ENCODE results near the gene DCC. TPM values are rescaled to one million over a fixed set of nuclear protein-coding genes. Genes with fewer than 3 reads are reported as not detected.
A peak's percentile ranks its signal among the peaks of the same experiment; 100 is the strongest.

DCC gene
- total RNA-seq, 1 experiment from 2014 or later: not detected

GRCh38 chr18:52667463-52668065 lies 327.6 kb downstream of the DCC start:
- Histone ChIP-seq H2AFZ (no peak overlapping the region), H3K27ac (no peak overlapping the region), H3K9me3 (ENCODE audit: insufficient read depth, low read depth) (no peaks in the 10 kb centered on the region), H3K4me3 (no peak overlapping the region), H3K36me3 (ENCODE audit: low read depth) (no peaks in the 10 kb centered on the region), H3K9me2 (ENCODE audit: insufficient read depth) (no peaks in the 10 kb centered on the region), H3K27me3 (ENCODE audit: insufficient read depth, low read depth) (peaks cover 7% of the 10 kb centered on the region; the same call in 1 of the 2 replicates), H3F3A (ENCODE audit: insufficient read depth, low read depth) (no peaks in the 10 kb centered on the region), H4K20me1 (ENCODE audit: insufficient read depth) (no peaks in the 10 kb centered on the region), H3K79me2 (ENCODE audit: low read depth) (no peaks in the 10 kb centered on the region), H3K4me1 (replicated peaks; ENCODE audit: insufficient read depth) (no peaks in the 10 kb centered on the region), H3K4me2 (no peak overlapping the region)
- POLR2A ChIA-PET (ENCODE audit: unreplicated experiment): no interaction called here
- DNase-seq: no peak
- intact Hi-C loops (cut with micrococcal nuclease; ENCODE audit: unreplicated experiment): no loop called here
- no peak for TF ChIP-seq EZH2 (IDR thresholded peaks at IDR 0.05; ENCODE audit: low read depth)
- TF ChIP-seq, protein P1, sequence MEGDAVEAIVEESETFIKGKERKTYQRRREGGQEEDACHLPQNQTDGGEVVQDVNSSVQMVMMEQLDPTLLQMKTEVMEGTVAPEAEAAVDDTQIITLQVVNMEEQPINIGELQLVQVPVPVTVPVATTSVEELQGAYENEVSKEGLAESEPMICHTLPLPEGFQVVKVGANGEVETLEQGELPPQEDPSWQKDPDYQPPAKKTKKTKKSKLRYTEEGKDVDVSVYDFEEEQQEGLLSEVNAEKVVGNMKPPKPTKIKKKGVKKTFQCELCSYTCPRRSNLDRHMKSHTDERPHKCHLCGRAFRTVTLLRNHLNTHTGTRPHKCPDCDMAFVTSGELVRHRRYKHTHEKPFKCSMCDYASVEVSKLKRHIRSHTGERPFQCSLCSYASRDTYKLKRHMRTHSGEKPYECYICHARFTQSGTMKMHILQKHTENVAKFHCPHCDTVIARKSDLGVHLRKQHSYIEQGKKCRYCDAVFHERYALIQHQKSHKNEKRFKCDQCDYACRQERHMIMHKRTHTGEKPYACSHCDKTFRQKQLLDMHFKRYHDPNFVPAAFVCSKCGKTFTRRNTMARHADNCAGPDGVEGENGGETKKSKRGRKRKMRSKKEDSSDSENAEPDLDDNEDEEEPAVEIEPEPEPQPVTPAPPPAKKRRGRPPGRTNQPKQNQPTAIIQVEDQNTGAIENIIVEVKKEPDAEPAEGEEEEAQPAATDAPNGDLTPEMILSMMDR (conservative IDR thresholded peaks at IDR 0.05): no peak
- BruUV-seq (replicated peaks): no TSS peak
- CTCF ChIA-PET: no interaction called here

GRCh38 chr18:52670896-52671295 lies 330.9 kb downstream of the DCC start:
- TF ChIP-seq, protein P1 (conservative IDR thresholded peaks at IDR 0.05): 0 out of 2 replicates have a peak, but pooled peaks have one; percentile 29
- no peak for TF ChIP-seq EZH2 (IDR thresholded peaks at IDR 0.05; ENCODE audit: low read depth)

DNA sequence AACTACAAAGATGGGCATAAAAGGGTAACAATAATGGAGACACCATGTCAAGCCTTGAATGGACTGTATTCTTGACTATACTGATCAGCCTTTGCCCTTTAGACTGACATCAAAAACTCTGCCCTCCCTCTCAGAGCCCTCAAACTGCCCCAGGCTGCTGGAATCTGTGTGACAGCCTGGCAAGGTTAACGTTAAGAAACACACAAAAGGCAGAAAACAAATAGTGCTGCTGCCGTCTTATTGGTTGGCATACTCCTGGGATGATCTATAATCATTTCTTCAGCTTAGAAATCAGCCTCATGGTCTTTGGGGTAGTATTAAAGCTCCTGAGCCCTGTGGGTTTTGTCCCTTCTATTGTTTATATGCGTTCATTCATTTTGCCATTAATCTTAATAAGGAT lies 338.0 kb downstream of the DCC start:
- no TSS peak for BruUV-seq (replicated peaks)
- CTCF ChIA-PET: no interaction called here
- intact Hi-C loops (cut with micrococcal nuclease; ENCODE audit: unreplicated experiment): no loop called here

More at GRCh38 chr18:52670896-52671295, 330.9 kb downstream of the DCC start:
- CTCF ChIA-PET: no interaction called here
- BruUV-seq (replicated peaks): no TSS peak
- POLR2A ChIA-PET (ENCODE audit: unreplicated experiment): no interaction called here
- Histone ChIP-seq H3K4me1 (replicated peaks; ENCODE audit: insufficient read depth) (no peaks in the 10 kb centered on the region), H3K9me3 (ENCODE audit: insufficient read depth, low read depth) (no peaks in the 10 kb centered on the region), H3K36me3 (ENCODE audit: low read depth) (no peaks in the 10 kb centered on the region), H2AFZ (no peak overlapping the region), H3K79me2 (ENCODE audit: low read depth) (no peaks in the 10 kb centered on the region), H4K20me1 (ENCODE audit: insufficient read depth) (no peaks in the 10 kb centered on the region), H3K27me3 (ENCODE audit: insufficient read depth, low read depth) (peaks cover 7% of the 10 kb centered on the region; the same call in 1 of the 2 replicates), H3K27ac (no peak overlapping the region), H3K4me3 (no peak overlapping the region), H3K9me2 (ENCODE audit: insufficient read depth) (no peaks in the 10 kb centered on the region), H3K4me2 (no peak overlapping the region), H3F3A (ENCODE audit: insufficient read depth, low read depth) (no peaks in the 10 kb centered on the region)
- intact Hi-C loops (cut with micrococcal nuclease; ENCODE audit: unreplicated experiment): loop anchor here (2.0 kb wide), 1 partner anchor 1002 kb away; no protein-coding TSS in a partner anchor
- DNase-seq: no peak

More for the DNA sequence above, 338.0 kb downstream of the DCC start:
- H3K27me3 ChIP-seq (ENCODE audit: insufficient read depth, low read depth): no peaks in the 10 kb centered on the region
- no peak for DNase-seq
- no peak overlapping the region for H3K4me3 ChIP-seq
- TF ChIP-seq EZH2 (IDR thresholded peaks at IDR 0.05; ENCODE audit: low read depth): no peak
- TF ChIP-seq, protein P1 (conservative IDR thresholded peaks at IDR 0.05): no peak
- no peak overlapping the region for H2AFZ ChIP-seq
- H3F3A ChIP-seq (ENCODE audit: insufficient read depth, low read depth): no peaks in the 10 kb centered on the region
- H3K27ac ChIP-seq: no peak overlapping the region
- POLR2A ChIA-PET (ENCODE audit: unreplicated experiment): no interaction called here
- H3K4me2 ChIP-seq: no peak overlapping the region
- no peaks in the 10 kb centered on the region for H3K36me3 ChIP-seq (ENCODE audit: low read depth)
- no peaks in the 10 kb centered on the region for H3K9me3 ChIP-seq (ENCODE audit: insufficient read depth, low read depth)
- H4K20me1 ChIP-seq (ENCODE audit: insufficient read depth): no peaks in the 10 kb centered on the region
- H3K4me1 ChIP-seq (replicated peaks; ENCODE audit: insufficient read depth): no peaks in the 10 kb centered on the region
- no peaks in the 10 kb centered on the region for H3K9me2 ChIP-seq (ENCODE audit: insufficient read depth)
- no peaks in the 10 kb centered on the region for H3K79me2 ChIP-seq (ENCODE audit: low read depth)

Measured in PC-9 (cell line).